ENCODE measurements around the gene FADS2.

DNA sequence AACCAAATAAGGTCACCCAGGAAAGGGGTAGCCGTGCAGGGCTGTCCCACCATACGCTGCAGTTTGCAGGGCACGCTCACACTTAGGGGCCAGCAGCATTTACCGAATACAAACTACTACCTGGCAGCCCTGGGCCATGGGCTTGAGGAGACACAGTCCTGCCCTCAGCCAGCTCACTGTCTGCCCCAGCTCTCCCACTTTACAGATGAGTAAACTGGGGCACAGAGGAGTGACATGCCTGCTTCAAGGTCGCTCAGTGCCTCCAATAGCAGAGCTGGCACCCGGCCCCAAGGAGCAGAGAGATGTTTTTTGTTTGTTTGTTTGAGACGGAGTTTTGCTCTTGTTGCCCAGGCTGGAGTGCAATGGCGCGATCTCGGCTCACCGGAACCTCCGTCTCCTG lies 60.5 kb downstream of the FADS2 start:
- TF ChIP-seq, protein P1, sequence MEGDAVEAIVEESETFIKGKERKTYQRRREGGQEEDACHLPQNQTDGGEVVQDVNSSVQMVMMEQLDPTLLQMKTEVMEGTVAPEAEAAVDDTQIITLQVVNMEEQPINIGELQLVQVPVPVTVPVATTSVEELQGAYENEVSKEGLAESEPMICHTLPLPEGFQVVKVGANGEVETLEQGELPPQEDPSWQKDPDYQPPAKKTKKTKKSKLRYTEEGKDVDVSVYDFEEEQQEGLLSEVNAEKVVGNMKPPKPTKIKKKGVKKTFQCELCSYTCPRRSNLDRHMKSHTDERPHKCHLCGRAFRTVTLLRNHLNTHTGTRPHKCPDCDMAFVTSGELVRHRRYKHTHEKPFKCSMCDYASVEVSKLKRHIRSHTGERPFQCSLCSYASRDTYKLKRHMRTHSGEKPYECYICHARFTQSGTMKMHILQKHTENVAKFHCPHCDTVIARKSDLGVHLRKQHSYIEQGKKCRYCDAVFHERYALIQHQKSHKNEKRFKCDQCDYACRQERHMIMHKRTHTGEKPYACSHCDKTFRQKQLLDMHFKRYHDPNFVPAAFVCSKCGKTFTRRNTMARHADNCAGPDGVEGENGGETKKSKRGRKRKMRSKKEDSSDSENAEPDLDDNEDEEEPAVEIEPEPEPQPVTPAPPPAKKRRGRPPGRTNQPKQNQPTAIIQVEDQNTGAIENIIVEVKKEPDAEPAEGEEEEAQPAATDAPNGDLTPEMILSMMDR (IDR thresholded peaks at IDR 0.05), result no peak
- TF ChIP-seq POLR2A (IDR thresholded peaks at IDR 0.05), result no peak
